Activated T-cell treated with anti-CD3 and anti-CD28 coated beads, Interleukin-2, amount 50 U/mL, for 4 hours (primary cell): ENCODE results near the gene BCAP31. TPM values are rescaled to one million over a fixed set of nuclear protein-coding genes. Genes with fewer than 3 reads are reported as not detected.
A peak's percentile ranks its signal among the peaks of the same experiment; 100 is the strongest.

Source experiments
- ATAC-seq, 2 donors: fragments of 200-7000 bp; cut with Tn5 transposase; one replicate each; pipeline ENCODE4 v1.10.0; 2021
- DNase-seq: peaks from one replicate; pipeline ENCODE4 v3.0.0-alpha.2; 2020
- H3K27me3 Mint-ChIP-seq: one replicate; pipeline ENCODE4 v1.8.0; 2021; ENCODE audit warnings: low read depth, mixed read lengths
- H3K36me3 Mint-ChIP-seq: one replicate; pipeline ENCODE4 v1.8.0; 2022; ENCODE audit warnings: mixed read lengths; ENCODE audit not compliant: insufficient read depth
- H3K4me1 Mint-ChIP-seq: one replicate; pipeline ENCODE4 v1.8.0; 2021; ENCODE audit warnings: low read depth, mixed read lengths
- H3K4me3 Mint-ChIP-seq: one replicate; pipeline ENCODE4 v1.8.0; 2021; ENCODE audit warnings: mild to moderate bottlenecking, moderate library complexity, mixed read lengths
- H3K9me3 Mint-ChIP-seq: one replicate; pipeline ENCODE4 v1.8.0; 2021; ENCODE audit warnings: mixed read lengths
- total RNA-seq, 3 donors: library from RNA; stranded (reverse); gene quantifications; one replicate each; pipeline ENCODE4 v1.2.1, GENCODE V29; 2021

BCAP31 gene
- total RNA-seq: 100 to 1,000 TPM; 134 to 176 (median 151) TPM

DNA sequence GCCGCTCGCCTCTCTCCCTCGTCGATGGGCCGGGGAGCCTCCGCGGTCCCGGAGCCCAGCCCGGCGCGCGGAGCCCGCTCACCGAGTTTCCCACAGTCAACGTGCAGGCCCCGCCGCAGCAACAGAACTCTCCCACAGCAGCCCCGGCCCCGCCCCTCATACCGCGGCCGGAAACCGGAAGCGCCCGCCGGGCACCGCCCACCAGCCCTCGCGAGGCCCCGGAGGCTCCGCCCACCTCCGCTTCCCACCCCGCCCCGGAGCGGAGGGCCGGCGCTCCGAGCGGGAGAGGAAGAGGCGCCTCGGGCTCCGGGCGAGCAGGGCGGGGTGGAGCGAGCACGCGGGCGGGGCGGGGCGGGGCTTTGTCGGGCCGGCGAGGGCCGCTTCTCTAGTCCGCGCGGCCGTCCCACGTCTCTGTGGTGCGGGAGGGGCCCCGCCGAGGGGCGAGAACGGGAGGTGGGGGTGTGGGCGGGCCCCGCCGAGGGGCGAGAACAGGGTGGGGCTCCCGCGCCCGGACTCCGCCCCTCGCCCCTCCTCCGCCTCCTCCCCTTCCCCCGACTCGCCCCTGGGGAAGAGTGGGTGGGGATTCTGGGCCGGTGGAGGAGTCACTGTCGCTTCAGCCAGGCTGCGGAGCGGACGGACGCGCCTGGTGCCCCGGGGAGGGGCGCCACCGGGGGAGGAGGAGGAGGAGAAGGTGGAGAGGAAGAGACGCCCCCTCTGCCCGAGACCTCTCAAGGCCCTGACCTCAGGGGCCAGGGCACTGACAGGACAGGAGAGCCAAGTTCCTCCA, at the start of gene BCAP31, which contains the start of gene ABCD1:
TSS of gene BCAP31 (minus strand) at position 136 of the 787 bp plus-strand sequence. CDS start 1,143 bp downstream, outside the sequence.
TSS of gene ABCD1 (plus strand) at position 605 of the 787 bp plus-strand sequence. CDS start 411 bp downstream, outside the sequence.
- H3K9me3 Mint-ChIP-seq: no peaks in the 10 kb centered on the region
- peaks cover 5% of the 10 kb centered on the region for H3K36me3 Mint-ChIP-seq
- peaks cover 27% of the 10 kb centered on the region for H3K4me1 Mint-ChIP-seq
- DNase-seq (peak; percentile 85), ATAC-seq (peak; percentile 79 to 81)
- peak within 1 kb of the TSS; percentile 89 for H3K4me3 Mint-ChIP-seq
- H3K27me3 Mint-ChIP-seq: no peaks in the 10 kb centered on the region

DNA sequence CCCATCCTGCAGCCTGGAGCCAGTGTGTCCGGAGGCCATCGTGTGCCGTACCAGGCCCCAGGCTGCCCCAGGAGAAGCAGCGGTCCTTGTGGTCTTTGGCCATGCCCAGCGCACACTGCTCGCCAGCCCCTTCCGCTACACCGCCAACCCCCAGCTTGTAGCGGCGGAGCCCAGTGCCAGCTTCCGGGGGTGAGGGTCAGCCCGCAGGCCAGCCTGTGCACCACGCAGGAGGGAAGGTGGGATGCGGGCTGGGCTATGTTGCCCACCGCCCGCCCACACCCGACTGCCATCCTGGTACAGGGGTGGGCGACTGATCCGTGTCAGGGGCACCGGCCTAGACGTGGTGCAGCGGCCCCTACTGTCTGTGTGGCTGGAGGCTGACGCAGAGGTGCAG, 49.0 kb upstream of the BCAP31 start:
- H3K27me3 Mint-ChIP-seq: peaks cover 2% of the 10 kb centered on the region
- no peaks in the 10 kb centered on the region for H3K4me1 Mint-ChIP-seq
- H3K36me3 Mint-ChIP-seq: no peaks in the 10 kb centered on the region
- H3K9me3 Mint-ChIP-seq: no peaks in the 10 kb centered on the region
- DNase-seq: no peak
- no peak overlapping the region for H3K4me3 Mint-ChIP-seq
- ATAC-seq: no peak

DNA sequence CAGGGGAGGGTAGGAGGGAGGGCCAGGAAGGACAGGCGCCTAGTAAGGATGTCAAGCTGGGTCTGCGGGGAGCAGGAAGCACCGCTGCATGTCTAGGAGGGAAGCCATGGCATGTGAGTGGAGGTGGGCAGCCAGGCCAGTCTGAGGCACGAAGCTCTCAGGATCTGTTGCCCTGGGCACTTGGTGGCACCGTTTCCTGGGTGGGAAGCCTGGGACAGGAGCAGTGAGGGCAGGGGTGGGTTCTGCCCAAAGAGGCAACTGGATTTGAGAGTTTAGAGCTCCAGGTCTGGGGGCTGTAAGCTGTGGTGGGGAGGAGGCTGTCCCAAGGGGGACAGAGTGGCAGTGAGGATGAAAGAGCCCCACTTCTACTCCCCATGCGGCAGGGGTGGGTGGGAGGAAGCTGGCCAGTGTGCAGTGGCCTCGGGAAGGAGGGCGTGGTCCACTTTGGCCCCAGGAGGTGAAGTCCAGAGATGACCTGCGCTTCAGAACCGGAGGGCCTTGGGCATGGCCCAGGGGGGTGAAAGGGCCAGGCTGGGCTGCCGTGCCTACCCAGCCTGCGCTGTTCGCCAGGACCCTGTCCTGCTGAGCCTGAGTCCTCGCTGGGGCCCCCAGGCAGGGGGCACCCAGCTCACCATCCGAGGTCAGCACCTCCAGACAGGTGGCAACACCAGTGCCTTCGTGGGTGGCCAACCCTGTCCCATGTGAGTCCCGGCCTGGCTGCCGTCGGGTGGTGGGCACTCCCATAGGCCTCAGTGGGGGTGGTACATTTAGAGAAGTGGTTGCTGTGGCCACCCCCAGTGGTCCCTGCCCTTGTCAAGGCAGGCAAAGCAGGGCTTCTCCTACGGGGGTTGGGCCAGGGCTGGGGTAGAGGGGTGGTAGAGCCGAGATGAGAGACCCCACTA, 48.4 kb upstream of the BCAP31 start:
- peaks cover 1% of the 10 kb centered on the region for H3K4me1 Mint-ChIP-seq
- H3K4me3 Mint-ChIP-seq: no peak overlapping the region
- no peaks in the 10 kb centered on the region for H3K9me3 Mint-ChIP-seq
- no peak for ATAC-seq
- no peaks in the 10 kb centered on the region for H3K36me3 Mint-ChIP-seq
- H3K27me3 Mint-ChIP-seq: peaks cover 1% of the 10 kb centered on the region
- no peak for DNase-seq

DNA sequence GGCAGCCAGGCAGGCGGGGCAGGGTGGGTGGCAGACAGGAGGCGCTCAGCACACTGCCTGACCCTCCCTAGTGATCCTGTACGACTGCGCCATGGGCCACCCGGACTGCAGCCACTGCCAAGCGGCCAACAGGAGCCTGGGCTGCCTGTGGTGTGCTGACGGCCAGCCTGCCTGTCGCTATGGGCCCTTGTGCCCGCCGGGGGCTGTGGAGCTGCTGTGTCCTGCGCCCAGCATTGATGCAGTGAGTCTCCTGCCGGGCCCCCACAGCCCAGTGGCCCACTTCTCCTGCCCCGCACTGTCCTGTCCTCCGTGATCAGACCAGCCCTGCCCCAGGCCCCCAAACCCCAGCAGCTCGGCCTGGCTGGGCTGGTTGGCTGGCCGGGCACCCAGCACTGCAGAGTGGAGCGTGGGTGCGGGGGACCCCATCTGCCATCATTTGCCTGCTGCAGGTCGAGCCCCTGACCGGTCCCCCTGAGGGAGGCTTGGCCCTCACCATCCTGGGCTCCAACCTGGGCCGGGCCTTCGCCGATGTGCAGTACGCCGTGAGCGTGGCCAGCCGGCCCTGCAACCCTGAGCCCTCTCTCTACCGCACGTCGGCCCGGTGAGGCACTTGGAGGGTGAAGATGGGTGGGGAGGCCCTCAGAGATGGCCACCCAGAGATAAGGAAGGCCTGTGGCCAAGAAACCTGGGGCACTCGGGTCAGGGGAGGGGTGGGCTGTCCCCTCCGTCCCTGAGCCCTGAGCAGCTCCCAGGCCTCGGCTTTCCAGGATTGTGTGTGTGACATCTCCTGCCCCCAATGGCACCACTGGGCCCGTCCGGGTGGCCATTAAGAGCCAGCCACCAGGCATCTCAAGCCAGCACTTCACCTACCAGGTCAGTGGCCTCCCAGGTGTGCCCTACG, 47.5 kb upstream of the BCAP31 start:
- DNase-seq (no peak), ATAC-seq (no peak)
- no peaks in the 10 kb centered on the region for H3K9me3 Mint-ChIP-seq
- peaks cover 1% of the 10 kb centered on the region for H3K4me1 Mint-ChIP-seq
- no peak overlapping the region for H3K4me3 Mint-ChIP-seq
- no peaks in the 10 kb centered on the region for H3K36me3 Mint-ChIP-seq
- H3K27me3 Mint-ChIP-seq: no peaks in the 10 kb centered on the region

DNA sequence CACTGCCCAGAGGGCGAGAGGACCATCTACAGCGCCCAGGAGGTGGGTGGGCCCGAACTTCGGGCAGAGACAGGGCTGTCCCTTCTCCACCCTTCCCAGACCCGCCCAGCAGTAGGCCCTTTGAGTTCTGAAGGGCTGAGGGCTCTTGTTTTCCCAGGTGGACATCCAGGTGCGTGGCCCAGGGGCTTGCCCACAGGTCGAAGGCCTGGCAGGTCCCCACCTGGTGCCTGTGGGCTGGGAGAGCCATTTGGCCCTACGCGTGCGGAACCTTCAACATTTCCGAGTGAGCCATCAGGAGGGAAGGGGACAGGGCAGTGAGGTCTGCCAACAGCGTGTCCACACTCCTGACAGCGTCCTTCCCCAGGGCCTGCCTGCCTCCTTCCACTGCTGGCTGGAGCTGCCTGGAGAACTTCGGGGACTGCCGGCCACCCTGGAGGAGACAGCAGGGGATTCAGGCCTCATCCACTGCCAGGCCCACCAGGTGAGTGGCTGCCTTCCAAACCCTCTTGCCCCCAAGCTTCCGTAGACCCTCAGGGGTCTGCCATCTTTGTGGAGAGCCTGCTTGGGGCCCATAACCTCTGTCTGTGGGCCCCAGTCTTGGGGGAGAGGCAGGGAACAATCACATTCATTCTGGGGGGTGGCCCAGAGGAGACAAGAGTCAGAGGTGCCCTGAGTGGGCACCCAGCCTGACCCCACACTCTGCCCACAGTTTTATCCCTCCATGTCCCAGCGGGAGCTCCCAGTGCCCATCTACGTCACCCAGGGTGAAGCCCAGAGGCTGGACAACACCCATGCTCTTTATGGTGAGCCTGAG, 46.6 kb upstream of the BCAP31 start:
- Mint-ChIP-seq H3K9me3 (no peaks in the 10 kb centered on the region), H3K36me3 (no peaks in the 10 kb centered on the region), H3K27me3 (no peaks in the 10 kb centered on the region), H3K4me1 (peaks cover 4% of the 10 kb centered on the region), H3K4me3 (no peak overlapping the region)
- ATAC-seq (no peak), DNase-seq (no peak)

DNA sequence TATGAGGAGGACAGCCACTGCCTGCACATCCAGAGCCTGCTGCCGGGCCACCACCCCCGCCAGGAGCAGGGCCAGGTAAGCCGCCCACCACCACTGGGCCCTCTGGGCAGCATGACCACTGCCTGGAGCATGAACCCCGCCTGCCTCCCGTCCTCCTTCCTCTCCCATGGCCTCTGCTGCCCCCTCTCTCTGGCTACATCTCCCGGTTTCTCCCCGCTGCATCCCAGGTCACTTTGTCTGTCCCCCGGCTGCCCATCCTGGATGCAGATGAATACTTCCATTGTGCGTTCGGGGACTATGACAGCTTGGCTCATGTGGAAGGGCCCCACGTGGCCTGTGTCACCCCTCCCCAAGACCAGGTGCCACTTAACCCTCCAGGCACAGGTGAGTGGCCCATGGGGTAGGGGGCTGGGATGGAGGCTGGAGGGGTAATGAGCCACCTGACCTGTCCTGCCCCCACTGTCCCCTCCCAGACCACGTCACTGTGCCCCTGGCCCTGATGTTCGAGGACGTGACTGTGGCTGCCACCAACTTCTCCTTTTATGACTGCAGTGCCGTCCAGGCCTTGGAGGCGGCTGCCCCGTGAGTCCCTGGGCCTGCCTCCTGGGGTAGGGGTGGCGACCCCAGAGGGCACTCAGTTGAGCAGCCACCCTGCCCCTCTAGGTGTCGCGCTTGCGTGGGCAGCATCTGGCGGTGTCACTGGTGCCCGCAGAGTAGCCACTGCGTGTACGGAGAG, 45.8 kb upstream of the BCAP31 start:
- Mint-ChIP-seq H3K4me1 (peaks cover 4% of the 10 kb centered on the region), H3K27me3 (no peaks in the 10 kb centered on the region), H3K9me3 (no peaks in the 10 kb centered on the region), H3K36me3 (no peaks in the 10 kb centered on the region), H3K4me3 (no peak overlapping the region)
- DNase-seq (peak; percentile 4), ATAC-seq (no peak)

DNA sequence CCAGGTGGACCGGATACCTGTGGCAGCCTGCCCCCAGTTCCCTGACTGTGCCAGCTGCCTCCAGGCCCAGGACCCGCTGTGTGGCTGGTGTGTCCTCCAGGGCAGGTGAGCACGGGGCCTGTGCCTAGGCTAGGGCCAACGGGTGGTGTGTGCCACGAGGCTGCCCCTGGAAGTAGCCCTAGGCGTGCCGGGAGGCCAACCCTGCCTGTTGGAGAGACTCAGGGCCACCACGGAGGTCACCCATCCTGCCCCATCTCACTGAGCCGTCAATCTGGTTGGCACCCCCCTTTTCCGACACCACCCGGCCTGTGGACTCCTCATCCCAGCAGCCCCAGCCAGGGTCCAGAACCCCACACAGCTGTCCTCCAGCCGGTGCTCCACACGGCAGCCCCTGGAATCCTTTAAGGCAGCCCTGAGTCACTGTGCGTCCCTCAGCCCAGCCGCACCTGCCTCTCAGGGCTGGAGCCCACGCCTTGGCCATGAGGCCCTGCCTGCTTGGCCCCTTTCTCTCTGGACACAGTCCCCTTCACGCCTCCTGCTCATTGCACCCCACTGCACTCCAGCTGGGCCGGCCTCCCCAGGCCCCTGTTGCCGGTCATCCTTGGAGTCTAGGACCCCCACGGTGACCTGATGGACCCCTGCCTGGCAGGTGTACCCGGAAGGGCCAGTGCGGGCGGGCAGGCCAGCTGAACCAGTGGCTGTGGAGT, 45.1 kb upstream of the BCAP31 start:
- Mint-ChIP-seq H3K36me3 (no peaks in the 10 kb centered on the region), H3K4me3 (no peak overlapping the region), H3K9me3 (no peaks in the 10 kb centered on the region), H3K4me1 (peaks cover 4% of the 10 kb centered on the region), H3K27me3 (no peaks in the 10 kb centered on the region)
- ATAC-seq (no peak), DNase-seq (peak; percentile 4)

DNA sequence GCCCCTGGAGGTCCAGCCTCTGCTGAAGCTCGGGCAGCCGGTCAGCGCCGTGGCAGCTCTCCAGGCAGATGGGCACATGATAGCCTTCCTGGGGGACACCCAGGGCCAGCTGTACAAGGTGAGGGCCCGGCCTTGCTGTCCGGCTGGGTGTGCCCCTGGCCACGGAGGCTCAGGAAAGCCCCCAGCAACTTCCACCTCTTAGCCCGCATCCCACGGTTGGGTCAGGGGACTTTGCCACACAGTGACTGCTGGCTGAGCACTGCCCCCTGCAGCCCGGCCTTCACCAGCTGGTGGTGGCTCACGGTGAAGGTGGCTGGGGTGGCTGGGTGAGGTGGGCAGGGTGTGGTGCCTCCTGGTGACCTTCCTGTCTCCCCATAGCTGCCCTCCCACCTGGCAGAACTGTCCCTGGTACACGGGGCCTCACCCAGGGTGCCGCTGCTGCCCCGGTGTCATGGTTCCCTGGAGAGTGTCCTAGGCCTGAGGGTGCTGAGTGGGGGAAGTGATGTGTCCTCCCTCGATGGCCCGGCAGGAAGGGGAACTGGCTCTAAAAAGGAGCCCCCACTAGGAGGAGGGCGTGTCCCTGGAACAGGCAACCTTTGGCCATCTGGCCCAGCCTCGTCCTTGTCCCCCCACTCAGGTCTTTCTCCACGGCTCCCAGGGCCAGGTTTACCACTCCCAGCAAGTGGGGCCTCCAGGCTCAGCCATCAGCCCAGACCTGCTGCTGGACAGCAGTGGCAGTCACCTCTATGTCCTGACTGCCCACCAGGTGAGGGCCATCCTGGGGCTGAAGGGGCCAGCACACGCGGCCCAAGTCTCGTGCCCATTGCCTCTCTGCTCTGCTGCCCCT, 44.3 kb upstream of the BCAP31 start:
- no peak for ATAC-seq
- peak; percentile 3 for DNase-seq
- Mint-ChIP-seq H3K27me3 (no peaks in the 10 kb centered on the region), H3K9me3 (no peaks in the 10 kb centered on the region), H3K4me3 (no peak overlapping the region), H3K36me3 (no peaks in the 10 kb centered on the region), H3K4me1 (peaks cover 7% of the 10 kb centered on the region)

DNA sequence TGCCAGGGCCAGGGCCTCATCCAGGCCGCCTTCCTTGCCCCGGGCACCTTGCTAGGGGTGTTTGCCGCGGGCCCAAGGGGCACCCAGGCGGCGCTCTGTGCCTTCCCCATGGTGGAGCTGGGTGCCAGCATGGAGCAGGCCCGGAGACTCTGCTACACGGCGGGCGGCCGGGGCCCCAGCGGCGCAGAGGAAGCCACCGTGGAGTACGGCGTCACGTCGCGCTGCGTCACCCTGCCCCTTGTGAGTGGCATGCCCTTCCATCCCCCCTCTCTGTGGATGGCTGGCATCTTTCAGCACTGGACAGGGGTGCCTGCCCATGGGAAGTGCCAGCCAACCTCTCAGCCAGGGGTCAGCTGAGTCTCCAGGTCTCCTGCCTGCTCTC, 43.5 kb upstream of the BCAP31 start:
- ATAC-seq: no peak
- Mint-ChIP-seq H3K36me3 (no peaks in the 10 kb centered on the region), H3K9me3 (no peaks in the 10 kb centered on the region), H3K4me3 (no peak overlapping the region), H3K4me1 (peaks cover 7% of the 10 kb centered on the region), H3K27me3 (no peaks in the 10 kb centered on the region)
- no peak for DNase-seq

DNA sequence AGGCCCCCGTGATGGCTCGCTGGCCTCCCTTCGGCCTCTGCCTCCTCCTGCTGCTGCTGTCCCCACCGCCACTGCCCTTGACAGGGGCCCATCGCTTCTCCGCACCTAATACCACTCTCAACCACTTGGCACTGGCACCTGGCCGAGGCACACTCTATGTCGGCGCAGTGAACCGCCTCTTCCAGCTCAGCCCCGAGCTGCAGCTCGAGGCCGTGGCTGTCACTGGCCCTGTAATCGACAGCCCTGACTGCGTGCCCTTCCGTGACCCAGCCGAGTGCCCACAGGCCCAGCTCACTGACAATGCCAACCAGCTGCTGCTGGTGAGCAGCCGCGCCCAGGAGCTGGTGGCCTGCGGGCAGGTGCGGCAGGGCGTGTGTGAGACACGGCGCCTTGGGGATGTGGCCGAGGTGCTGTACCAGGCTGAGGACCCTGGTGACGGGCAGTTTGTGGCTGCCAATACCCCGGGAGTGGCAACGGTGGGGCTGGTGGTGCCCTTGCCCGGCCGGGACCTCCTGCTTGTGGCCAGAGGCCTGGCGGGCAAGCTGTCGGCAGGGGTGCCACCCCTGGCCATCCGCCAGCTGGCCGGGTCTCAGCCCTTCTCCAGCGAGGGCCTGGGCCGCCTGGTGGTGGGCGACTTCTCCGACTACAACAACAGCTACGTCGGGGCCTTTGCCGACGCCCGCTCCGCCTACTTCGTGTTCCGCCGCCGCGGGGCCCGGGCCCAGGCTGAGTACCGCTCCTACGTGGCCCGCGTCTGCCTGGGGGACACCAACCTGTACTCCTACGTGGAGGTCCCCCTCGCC, 42.9 kb upstream of the BCAP31 start:
- ATAC-seq (no peak), DNase-seq (peak; percentile 5)
- H3K9me3 Mint-ChIP-seq: no peaks in the 10 kb centered on the region
- no peaks in the 10 kb centered on the region for H3K27me3 Mint-ChIP-seq
- no peaks in the 10 kb centered on the region for H3K36me3 Mint-ChIP-seq
- peaks cover 7% of the 10 kb centered on the region for H3K4me1 Mint-ChIP-seq
- no peak overlapping the region for H3K4me3 Mint-ChIP-seq

DNA sequence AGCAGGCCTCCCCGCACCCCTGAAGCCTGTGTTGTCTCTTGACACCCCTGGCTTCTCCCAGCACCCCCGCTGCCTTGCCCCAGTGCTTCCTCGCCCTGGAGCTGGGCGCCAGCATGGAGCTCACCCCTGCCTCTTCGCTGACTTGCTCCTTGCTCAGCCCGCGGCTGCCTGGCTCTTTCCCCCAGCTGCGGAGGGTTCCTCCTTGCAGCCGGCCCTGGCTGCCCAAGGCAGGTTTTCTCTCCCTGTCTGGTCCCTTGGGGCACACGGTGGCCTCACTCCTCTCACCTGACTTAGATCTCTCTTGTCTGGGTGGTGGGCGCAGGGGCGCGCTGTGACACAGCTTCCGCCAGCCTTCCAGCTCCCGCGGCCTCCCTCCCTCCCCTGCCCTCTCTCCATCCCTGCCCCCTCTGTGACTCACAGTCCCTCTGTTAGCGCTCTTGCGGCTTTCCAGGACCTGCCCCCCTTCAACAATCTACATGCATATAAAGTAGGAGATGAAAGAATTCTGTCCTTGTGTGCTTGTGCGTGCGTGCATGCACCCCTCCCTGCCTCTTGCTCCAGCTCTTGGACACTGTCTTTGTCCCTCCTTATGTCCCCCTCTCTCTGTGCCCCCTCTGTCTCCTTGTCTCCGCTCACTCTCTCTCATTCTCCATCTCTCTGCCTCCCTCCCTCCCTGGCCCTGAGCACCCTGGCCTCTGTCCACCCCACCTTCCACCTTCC, 42.1 kb upstream of the BCAP31 start:
- H3K36me3 Mint-ChIP-seq: no peaks in the 10 kb centered on the region
- DNase-seq (peak; percentile 30), ATAC-seq (peak; percentile 65 to 74)
- no peaks in the 10 kb centered on the region for H3K27me3 Mint-ChIP-seq
- H3K4me3 Mint-ChIP-seq: no peak overlapping the region
- no peaks in the 10 kb centered on the region for H3K9me3 Mint-ChIP-seq
- H3K4me1 Mint-ChIP-seq: peaks cover 7% of the 10 kb centered on the region
